Measurements from ENCODE around the gene ARFGEF3. TPM values are rescaled to one million over a fixed set of nuclear protein-coding genes. Genes with fewer than 3 reads are reported as not detected.

The ARFGEF3 gene
- total RNA-seq, 1 experiment from 2014 or later, result 7.8 TPM

DNA sequence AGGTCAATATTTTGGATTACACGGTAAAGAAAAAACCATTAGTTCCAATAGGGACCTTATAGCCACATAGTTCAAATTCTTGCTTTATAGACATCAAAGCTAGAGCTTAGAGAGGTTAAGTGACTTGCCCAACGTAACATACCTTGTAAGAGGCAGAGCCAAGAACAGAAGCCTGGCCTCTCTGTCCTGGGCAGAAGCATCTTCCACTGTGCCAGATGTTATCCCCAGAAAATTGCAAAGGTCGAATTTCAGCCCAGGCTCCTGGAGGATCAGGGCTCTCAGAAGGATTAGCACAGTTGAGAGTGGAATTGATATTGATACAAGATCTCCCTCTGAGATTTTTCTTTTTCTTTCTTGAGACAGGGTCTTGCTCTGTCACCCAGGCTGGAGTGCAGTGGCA is 222.0 kb downstream of the ARFGEF3 start:
- H3K9me3 ChIP-seq (ENCODE audit: low read length), result no peaks in the 10 kb centered on the region
- BruUV-seq (replicated peaks), result no TSS peak
- no peak for TF ChIP-seq EZH2 (IDR thresholded peaks at IDR 0.05; ENCODE audit: low read length, unreplicated experiment)
- TF ChIP-seq, protein P1, sequence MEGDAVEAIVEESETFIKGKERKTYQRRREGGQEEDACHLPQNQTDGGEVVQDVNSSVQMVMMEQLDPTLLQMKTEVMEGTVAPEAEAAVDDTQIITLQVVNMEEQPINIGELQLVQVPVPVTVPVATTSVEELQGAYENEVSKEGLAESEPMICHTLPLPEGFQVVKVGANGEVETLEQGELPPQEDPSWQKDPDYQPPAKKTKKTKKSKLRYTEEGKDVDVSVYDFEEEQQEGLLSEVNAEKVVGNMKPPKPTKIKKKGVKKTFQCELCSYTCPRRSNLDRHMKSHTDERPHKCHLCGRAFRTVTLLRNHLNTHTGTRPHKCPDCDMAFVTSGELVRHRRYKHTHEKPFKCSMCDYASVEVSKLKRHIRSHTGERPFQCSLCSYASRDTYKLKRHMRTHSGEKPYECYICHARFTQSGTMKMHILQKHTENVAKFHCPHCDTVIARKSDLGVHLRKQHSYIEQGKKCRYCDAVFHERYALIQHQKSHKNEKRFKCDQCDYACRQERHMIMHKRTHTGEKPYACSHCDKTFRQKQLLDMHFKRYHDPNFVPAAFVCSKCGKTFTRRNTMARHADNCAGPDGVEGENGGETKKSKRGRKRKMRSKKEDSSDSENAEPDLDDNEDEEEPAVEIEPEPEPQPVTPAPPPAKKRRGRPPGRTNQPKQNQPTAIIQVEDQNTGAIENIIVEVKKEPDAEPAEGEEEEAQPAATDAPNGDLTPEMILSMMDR (conservative IDR thresholded peaks at IDR 0.05; ENCODE audit: low read depth, low read length), result no peak
- TF ChIP-seq EZH2phosphoT487 (IDR thresholded peaks at IDR 0.05; ENCODE audit: borderline replicate concordance, low read length), result no peak
- no peak overlapping the region for H3K9ac ChIP-seq (ENCODE audit: low read length)
- DNase-seq (no peak), ATAC-seq (no peak)
- H4K20me1 ChIP-seq (ENCODE audit: low read length), result no peaks in the 10 kb centered on the region
- H3K4me2 ChIP-seq (ENCODE audit: low read length), result no peak overlapping the region
- POLR2A ChIA-PET (ENCODE audit: unreplicated experiment), result no interaction called here
- CTCF ChIA-PET, result no interaction called here
- no peaks in the 10 kb centered on the region for H3K27me3 ChIP-seq (ENCODE audit: low read length)
- no peaks in the 10 kb centered on the region for H3K9me2 ChIP-seq (replicated peaks; ENCODE audit: low read length)
- H3K36me3 ChIP-seq (ENCODE audit: low read depth, low read length), result no peaks in the 10 kb centered on the region
- H3K27ac ChIP-seq (ENCODE audit: low read length), result no peak overlapping the region
- peaks cover 15% of the 10 kb centered on the region for H3K4me1 ChIP-seq (ENCODE audit: insufficient read depth, low read length)
- H3K79me2 ChIP-seq (ENCODE audit: low read length), result no peaks in the 10 kb centered on the region
- intact Hi-C loops (cut with micrococcal nuclease), result no loop called here
- no peak overlapping the region for H2AFZ ChIP-seq (ENCODE audit: low read length)
- H3K4me3 ChIP-seq (ENCODE audit: low read length), result no peak overlapping the region
- no peaks in the 10 kb centered on the region for H3F3A ChIP-seq (ENCODE audit: low read length, unreplicated experiment)

GRCh38 chr6:138386897-138387296 is 225.2 kb downstream of the ARFGEF3 start:
- intact Hi-C loops (cut with micrococcal nuclease), result no loop called here
- Histone ChIP-seq H3K4me3 (ENCODE audit: low read length) (no peak overlapping the region), H3K27ac (ENCODE audit: low read length) (no peak overlapping the region), H3K9me3 (ENCODE audit: low read length) (no peaks in the 10 kb centered on the region), H3K27me3 (ENCODE audit: low read length) (no peaks in the 10 kb centered on the region), H3K9me2 (replicated peaks; ENCODE audit: low read length) (no peaks in the 10 kb centered on the region), H3K4me2 (ENCODE audit: low read length) (no peak overlapping the region), H3F3A (ENCODE audit: low read length, unreplicated experiment) (no peaks in the 10 kb centered on the region), H2AFZ (ENCODE audit: low read length) (no peak overlapping the region), H3K79me2 (ENCODE audit: low read length) (no peaks in the 10 kb centered on the region), H3K36me3 (ENCODE audit: low read depth, low read length) (no peaks in the 10 kb centered on the region), H3K9ac (ENCODE audit: low read length) (no peak overlapping the region), H3K4me1 (ENCODE audit: insufficient read depth, low read length) (peaks cover 15% of the 10 kb centered on the region), H4K20me1 (ENCODE audit: low read length) (no peaks in the 10 kb centered on the region)
- ATAC-seq (no peak), DNase-seq (no peak)
- ChIA-PET CTCF (no interaction called here), POLR2A (ENCODE audit: unreplicated experiment) (interaction anchor here (0.6 kb wide), 1 partner anchor 10 kb away, joined by 5 read pairs; no protein-coding TSS in a partner anchor)
- BruUV-seq (replicated peaks), result no TSS peak
- TF ChIP-seq EZH2phosphoT487 (IDR thresholded peaks at IDR 0.05; ENCODE audit: borderline replicate concordance, low read length), result no peak
- TF ChIP-seq, protein P1 (conservative IDR thresholded peaks at IDR 0.05; ENCODE audit: low read depth, low read length), result no peak
- no peak for TF ChIP-seq EZH2 (IDR thresholded peaks at IDR 0.05; ENCODE audit: low read length, unreplicated experiment)

DNA sequence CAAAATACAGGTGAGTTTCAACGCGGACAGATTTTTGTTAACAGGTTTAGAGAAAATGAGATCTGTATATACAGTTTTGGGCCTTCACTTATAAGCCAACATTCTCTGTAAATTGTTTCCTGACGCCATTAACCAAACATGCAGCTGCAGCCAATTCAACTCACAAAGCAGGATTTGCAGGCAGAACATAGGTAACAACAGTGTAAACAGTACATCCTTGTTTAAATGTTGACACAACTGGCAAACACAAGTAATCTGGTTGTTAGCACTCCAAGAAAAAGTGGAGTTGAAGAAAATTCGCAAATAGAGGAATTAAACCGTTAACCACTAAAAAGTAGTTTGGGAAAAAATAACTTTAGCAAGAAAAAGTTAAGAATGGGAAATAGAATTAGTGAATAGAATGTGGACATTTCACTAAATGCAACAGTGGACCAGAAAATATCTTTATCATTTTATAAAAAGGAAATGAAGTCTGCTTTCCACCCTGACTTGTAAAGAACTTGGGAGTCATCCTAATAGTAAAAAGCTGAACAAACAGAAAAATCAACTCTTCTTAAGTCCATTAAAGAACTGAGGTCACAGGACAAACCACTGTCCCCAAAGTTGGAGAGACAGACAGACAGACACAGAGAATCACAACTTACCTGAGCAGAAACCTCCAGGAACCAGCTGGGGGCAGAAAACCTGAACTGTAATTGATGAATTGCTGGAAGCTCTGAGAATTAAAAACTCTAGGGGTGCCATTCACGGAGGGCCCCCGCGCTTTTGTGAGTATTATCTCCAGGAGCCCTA is 226.0 kb downstream of the ARFGEF3 start:
- Histone ChIP-seq H3K9ac (ENCODE audit: low read length) (no peak overlapping the region), H4K20me1 (ENCODE audit: low read length) (no peaks in the 10 kb centered on the region), H3K9me3 (ENCODE audit: low read length) (no peaks in the 10 kb centered on the region), H3K9me2 (replicated peaks; ENCODE audit: low read length) (no peaks in the 10 kb centered on the region), H2AFZ (ENCODE audit: low read length) (peak overlapping the region; percentile 57), H3K4me2 (ENCODE audit: low read length) (peak overlapping the region; percentile 62), H3F3A (ENCODE audit: low read length, unreplicated experiment) (no peaks in the 10 kb centered on the region), H3K4me1 (ENCODE audit: insufficient read depth, low read length) (peaks cover 15% of the 10 kb centered on the region), H3K79me2 (ENCODE audit: low read length) (no peaks in the 10 kb centered on the region), H3K27me3 (ENCODE audit: low read length) (no peaks in the 10 kb centered on the region), H3K27ac (ENCODE audit: low read length) (0 out of 2 replicates have a peak overlapping the region, but pooled peaks have one; percentile 16), H3K4me3 (ENCODE audit: low read length) (no peak overlapping the region), H3K36me3 (ENCODE audit: low read depth, low read length) (no peaks in the 10 kb centered on the region)
- CTCF ChIA-PET, result no interaction called here
- POLR2A ChIA-PET (ENCODE audit: unreplicated experiment), result interaction anchor here (0.6 kb wide), 1 partner anchor 10 kb away, joined by 5 read pairs; no protein-coding TSS in a partner anchor
- ATAC-seq, result peak; percentile 92
- no peak for TF ChIP-seq EZH2phosphoT487 (IDR thresholded peaks at IDR 0.05; ENCODE audit: borderline replicate concordance, low read length)
- TF ChIP-seq, protein P1 (conservative IDR thresholded peaks at IDR 0.05; ENCODE audit: low read depth, low read length), result no peak; the same call in 1 of the 2 replicates
- no peak for TF ChIP-seq EZH2 (IDR thresholded peaks at IDR 0.05; ENCODE audit: low read length, unreplicated experiment)
- DNase-seq, result peak; percentile 62
- intact Hi-C loops (cut with micrococcal nuclease), result no loop called here
- BruUV-seq (replicated peaks), result no TSS peak
